ENCODE measurements around the gene RASSF5.

Gene RASSF5

GRCh38 chr1:206507284-206508129 lies at the start of gene RASSF5:
Gene RASSF5, plus strand, starts transcription at chr1:206507531. Its CDS starts 72 bp downstream, at chr1:206507603.
- TF ChIP-seq CTCF (IDR thresholded peaks at IDR 0.05; ENCODE audit: insufficient read depth, low read depth, low read length, missing control alignments) = no peak
- H3K4me3 ChIP-seq (ENCODE audit: low read length) = peak within 1 kb of the TSS; percentile 62
- peak; percentile 76 for DNase-seq (ENCODE audit: low read depth)

DNA sequence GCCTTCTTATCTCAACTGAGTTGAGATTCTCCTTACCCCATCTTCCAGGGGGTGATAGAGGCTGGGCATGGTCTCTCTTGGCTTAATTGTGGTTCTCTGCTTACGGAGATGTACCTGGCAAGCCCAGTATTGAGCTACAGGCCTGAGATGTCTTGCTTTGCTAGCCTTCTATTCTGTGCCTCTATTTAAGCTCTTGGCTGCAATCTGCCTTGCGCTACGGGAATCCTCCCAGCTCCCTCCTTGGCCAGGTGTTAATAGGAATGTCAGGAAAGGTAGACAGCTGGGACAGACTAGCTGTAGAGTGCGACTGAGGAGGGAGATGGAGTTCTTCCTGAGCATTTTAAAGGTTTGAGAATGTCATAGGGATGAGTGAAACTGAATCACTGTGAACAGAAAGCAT lies 47.6 kb upstream of the RASSF5 start:
- no peak for TF ChIP-seq CTCF (IDR thresholded peaks at IDR 0.05; ENCODE audit: insufficient read depth, low read depth, low read length, missing control alignments)
- no peak overlapping the region for H3K4me3 ChIP-seq (ENCODE audit: low read length)
- DNase-seq (ENCODE audit: low read depth) = no peak

DNA sequence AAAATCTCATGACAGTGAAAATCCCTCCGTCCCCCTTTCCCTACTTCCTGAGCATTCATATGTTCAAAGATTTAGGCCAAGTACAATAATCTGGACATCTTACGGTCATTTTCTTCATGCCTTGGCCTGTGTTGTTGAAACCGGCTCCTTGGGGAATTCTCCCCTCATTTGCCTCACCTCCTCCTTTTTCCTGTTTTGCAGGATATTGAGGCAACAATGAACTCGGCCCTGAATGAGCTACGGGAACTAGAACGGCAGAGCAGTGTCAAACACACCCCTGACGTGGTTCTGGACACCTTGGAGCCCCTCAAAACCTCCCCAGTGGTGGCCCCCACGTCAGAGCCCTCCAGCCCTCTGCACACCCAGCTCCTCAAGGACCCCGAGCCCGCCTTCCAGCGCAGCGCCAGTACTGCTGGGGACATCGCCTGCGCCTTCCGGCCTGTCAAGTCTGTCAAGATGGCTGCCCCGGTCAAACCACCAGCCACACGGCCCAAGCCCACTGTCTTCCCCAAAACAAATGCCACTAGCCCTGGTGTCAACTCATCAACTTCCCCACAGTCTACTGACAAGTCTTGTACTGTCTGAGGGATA lies 46.4 kb upstream of the RASSF5 start:
- no peak for TF ChIP-seq CTCF (IDR thresholded peaks at IDR 0.05; ENCODE audit: insufficient read depth, low read depth, low read length, missing control alignments)
- DNase-seq (ENCODE audit: low read depth) = no peak
- no peak overlapping the region for H3K4me3 ChIP-seq (ENCODE audit: low read length)

DNA sequence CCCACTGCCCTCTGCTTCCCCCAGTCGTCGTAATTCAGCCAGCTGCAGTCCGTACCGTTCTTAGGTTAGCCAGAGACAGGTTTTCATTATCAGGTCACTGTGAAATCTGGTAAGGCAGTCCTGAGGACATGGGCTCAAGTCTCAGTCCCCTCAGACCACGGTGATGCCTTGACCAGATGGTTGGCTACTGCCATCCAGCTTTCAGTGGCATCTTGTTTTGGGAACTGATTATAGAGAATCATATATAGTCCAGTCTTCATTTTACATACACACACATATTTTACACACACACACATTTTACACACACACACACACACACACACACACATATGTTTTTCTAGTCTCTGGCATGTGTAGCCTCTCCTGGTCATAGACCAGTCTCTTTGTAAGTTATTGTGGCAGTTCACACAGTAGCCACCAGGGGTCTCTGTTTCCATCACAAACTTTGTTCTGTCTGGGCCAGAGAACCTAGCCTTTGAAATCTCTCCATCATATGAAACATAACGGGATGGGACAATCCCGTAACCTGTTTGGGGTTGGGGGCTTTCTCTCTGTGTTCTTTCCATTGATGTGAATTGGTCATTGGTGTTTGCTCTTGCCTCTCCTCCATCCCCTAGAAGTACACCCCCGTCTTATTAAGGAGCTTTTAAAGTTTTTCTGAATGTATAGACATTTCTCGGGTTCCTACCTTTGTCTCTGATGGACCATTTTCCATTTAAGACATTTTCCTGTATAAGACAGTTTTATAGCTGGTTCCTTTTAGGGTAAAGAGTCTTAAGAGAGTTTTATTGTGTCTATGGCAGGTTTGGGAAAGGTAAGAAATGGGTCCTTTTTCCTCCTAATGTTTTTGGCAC lies 45.5 kb upstream of the RASSF5 start:
- TF ChIP-seq CTCF (IDR thresholded peaks at IDR 0.05; ENCODE audit: insufficient read depth, low read depth, low read length, missing control alignments) = peak; percentile 90
- H3K4me3 ChIP-seq (ENCODE audit: low read length) = no peak overlapping the region
- DNase-seq (ENCODE audit: low read depth) = peak; percentile 80

DNA sequence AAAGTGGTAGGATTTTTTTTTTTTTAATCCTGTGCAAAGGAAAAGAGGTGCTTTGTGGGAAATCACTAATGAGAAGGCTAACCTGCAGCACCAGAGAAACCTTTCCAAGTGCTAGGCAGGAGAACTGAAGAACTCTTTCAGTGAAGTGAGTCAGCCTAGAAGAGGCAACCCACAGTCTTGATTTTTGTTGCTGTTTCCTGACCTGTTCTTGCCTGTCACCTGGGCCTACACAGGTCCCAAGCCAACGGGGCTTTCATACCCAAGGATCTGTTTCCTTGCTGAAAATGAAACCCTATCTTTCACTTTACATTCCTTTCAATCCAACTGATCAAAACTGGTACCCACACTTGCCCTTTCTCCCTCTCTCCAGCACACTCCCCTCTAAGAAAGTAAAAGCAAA lies 44.2 kb upstream of the RASSF5 start:
- peak; percentile 64 for DNase-seq (ENCODE audit: low read depth)
- H3K4me3 ChIP-seq (ENCODE audit: low read length) = no peak overlapping the region
- TF ChIP-seq CTCF (IDR thresholded peaks at IDR 0.05; ENCODE audit: insufficient read depth, low read depth, low read length, missing control alignments) = no peak

DNA sequence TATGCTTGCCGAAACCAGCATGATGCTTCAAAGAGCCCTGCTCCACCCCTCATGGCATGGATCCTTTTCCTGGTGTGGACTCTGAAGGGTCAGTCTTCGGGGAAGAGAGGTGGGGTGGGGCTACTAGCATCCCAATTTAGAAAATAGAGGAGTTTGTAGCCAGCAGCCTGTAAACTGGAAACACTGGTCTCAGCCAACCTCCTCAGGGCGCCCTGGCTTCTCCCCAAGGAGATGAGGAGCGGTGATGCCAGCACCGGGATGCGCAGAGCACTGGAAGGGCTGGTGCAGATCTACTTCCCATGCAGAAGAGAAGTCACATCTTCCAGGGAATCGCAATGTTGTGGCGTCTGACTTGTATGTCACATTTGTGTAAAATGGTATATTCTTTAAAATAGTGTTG lies 43.4 kb upstream of the RASSF5 start:
- H3K4me3 ChIP-seq (ENCODE audit: low read length) = no peak overlapping the region
- no peak for DNase-seq (ENCODE audit: low read depth)

More for the DNA sequence above, 43.4 kb upstream of the RASSF5 start:
- no peak for TF ChIP-seq CTCF (IDR thresholded peaks at IDR 0.05; ENCODE audit: insufficient read depth, low read depth, low read length, missing control alignments)

Measured in epithelial cell of esophagus (primary cell).